IMR-90 (cell line): ENCODE data around the gene DPF1. TPM values are rescaled to one million over a fixed set of nuclear protein-coding genes. Genes with fewer than 3 reads are reported as not detected.

Source experiments
- ATAC-seq: fragments of 200-7000 bp; cut with Tn5 transposase; 2 replicates; pipeline ENCODE4 v1.9.1; 2020; ENCODE audit warnings: low read depth, mild to moderate bottlenecking, moderate library complexity
- BruUV-seq: library from RNA; stranded (reverse); fragments of 400-500 nt; replicated peaks from 2 replicates; lab custom pipeline; 2021; lab: Mats Ljungman, UMichigan
- CTCF ChIA-PET: fragments of 300-600 bp; formaldehyde crosslinking; extraction: SDS; loops from one replicate; lab custom pipeline; 2021; ENCODE audit warnings: antibody characterized with exemption; lab: Yijun Ruan, JAX
- POLR2A ChIA-PET: fragments of 300-600 bp; sonication (Branson Sonifier 250); formaldehyde crosslinking; loops from one replicate; lab custom pipeline; 2022; ENCODE audit warnings: antibody characterized with exemption; ENCODE audit not compliant: unreplicated experiment; lab: Charles Lee
- DNase-seq: peaks from one replicate; pipeline ENCODE4 v3.0.0; 2013
- H2AFZ ChIP-seq: replicated peaks from 2 replicates; pipeline ENCODE3; 2013; ENCODE audit warnings: low read length, mild to moderate bottlenecking; ENCODE audit not compliant: poor library complexity
- H2AK5ac ChIP-seq: 2 replicates; pipeline ENCODE4 v1.6.1; 2013; ENCODE audit warnings: low read depth, low read length, inconsistent platforms
- H2AK9ac ChIP-seq: replicated peaks from 2 replicates; pipeline ENCODE3; 2013; ENCODE audit warnings: mild to moderate bottlenecking, low read depth, low read length, moderate library complexity; ENCODE audit not compliant: poor library complexity
- H2BK120ac ChIP-seq: 2 replicates; pipeline ENCODE4 v1.6.1; 2013; ENCODE audit warnings: low read depth, low read length, inconsistent platforms
- H2BK15ac ChIP-seq: 3 replicates; pipeline ENCODE4 v1.6.1; 2013; ENCODE audit warnings: low read depth, low read length, inconsistent platforms
- H2BK20ac ChIP-seq: 2 replicates; pipeline ENCODE4 v1.6.1; 2013; ENCODE audit warnings: low read depth, mild to moderate bottlenecking, inconsistent platforms, low read length, moderate library complexity
- H2BK5ac ChIP-seq: 2 replicates; pipeline ENCODE4 v1.6.1; 2013; ENCODE audit warnings: mild to moderate bottlenecking, low read depth, low read length, inconsistent platforms; ENCODE audit not compliant: poor library complexity, severe bottlenecking
- H3K14ac ChIP-seq: replicated peaks from 2 replicates; pipeline ENCODE4 v1.6.1; 2013; ENCODE audit warnings: low read depth, low read length, inconsistent platforms
- H3K18ac ChIP-seq: 2 replicates; pipeline ENCODE4 v1.6.1; 2013; ENCODE audit warnings: low read depth, low read length, control low read depth
- H3K23ac ChIP-seq: 2 replicates; pipeline ENCODE4 v1.6.1; 2013; ENCODE audit warnings: low read depth, low read length, inconsistent platforms
- H3K27ac ChIP-seq: 2 replicates; pipeline ENCODE4 v1.5.1; 2013; ENCODE audit warnings: mild to moderate bottlenecking, control low read depth, low read length; ENCODE audit not compliant: insufficient read depth
- H3K27me3 ChIP-seq: 2 replicates; pipeline ENCODE4 v1.6.1; 2013; ENCODE audit warnings: low read length; ENCODE audit not compliant: control insufficient read depth, insufficient read depth
- H3K36me3 ChIP-seq: 2 replicates; pipeline ENCODE4 v1.6.1; 2013; ENCODE audit warnings: low read length, mixed read lengths; ENCODE audit not compliant: control insufficient read depth, insufficient read depth
- H3K4ac ChIP-seq: 2 replicates; pipeline ENCODE4 v1.6.1; 2013; ENCODE audit warnings: low read depth, low read length, inconsistent platforms
- H3K4me1 ChIP-seq: 2 replicates; pipeline ENCODE4 v1.6.1; 2013; ENCODE audit warnings: low read length, mixed read lengths; ENCODE audit not compliant: control insufficient read depth, insufficient read depth
- H3K4me2 ChIP-seq: 2 replicates; pipeline ENCODE4 v1.6.1; 2013; ENCODE audit warnings: low read depth, mild to moderate bottlenecking, control low read depth, low read length, moderate library complexity
- H3K4me3 ChIP-seq: 2 replicates; pipeline ENCODE4 v1.5.1; 2013; ENCODE audit warnings: low read depth, mild to moderate bottlenecking, control low read depth, low read length, moderate library complexity; ENCODE audit not compliant: insufficient read depth
- H3K56ac ChIP-seq: 2 replicates; pipeline ENCODE4 v1.6.1; 2013; ENCODE audit warnings: low read length, inconsistent platforms; ENCODE audit not compliant: insufficient read depth; ENCODE audit errors: extremely low read depth
- H3K79me1 ChIP-seq, 2 experiments: 2 replicates each; pipeline ENCODE4 v1.6.1; 2013; ENCODE audit warnings: low read length in 2 of 2, inconsistent platforms in 1 of 2, low read depth in 1 of 2
- H3K9ac ChIP-seq: 2 replicates; pipeline ENCODE4 v1.6.1; 2013; ENCODE audit warnings: low read depth, low read length, control low read depth
- H3K9me1 ChIP-seq: 2 replicates; pipeline ENCODE4 v1.6.1; 2013; ENCODE audit warnings: low read length, inconsistent platforms; ENCODE audit not compliant: insufficient read depth
- H3K9me3 ChIP-seq: 2 replicates; pipeline ENCODE4 v1.6.1; 2013; ENCODE audit warnings: low read length; ENCODE audit not compliant: control insufficient read depth, insufficient read depth
- H4K20me1 ChIP-seq: 2 replicates; pipeline ENCODE4 v1.6.1; 2013; ENCODE audit warnings: low read length, inconsistent platforms; ENCODE audit not compliant: insufficient read depth
- H4K5ac ChIP-seq: 2 replicates; pipeline ENCODE4 v1.6.1; 2013; ENCODE audit warnings: mild to moderate bottlenecking, low read depth, low read length, control low read depth
- H4K8ac ChIP-seq, 2 experiments: 2 replicates each; pipeline ENCODE4 v1.6.1; 2013; ENCODE audit warnings: low read depth in 2 of 2, low read length in 2 of 2, control low read depth in 1 of 2, inconsistent platforms in 1 of 2
- H4K91ac ChIP-seq: 2 replicates; pipeline ENCODE4 v1.6.1; 2013; ENCODE audit warnings: low read depth, low read length, inconsistent platforms; ENCODE audit not compliant: insufficient read depth
- CEBPB ChIP-seq: IDR thresholded peaks from 2 replicates; pipeline ENCODE4 v1.6.1; 2012; ENCODE audit warnings: low read depth, low read length, improper control_type of control experiment
- CHD1 ChIP-seq: IDR thresholded peaks from 2 replicates; pipeline ENCODE4 v1.6.1; 2012; ENCODE audit warnings: low read depth, low read length, improper control_type of control experiment
- CTCF ChIP-seq: conservative IDR thresholded peaks from 2 replicates; pipeline ENCODE4 v1.5.1; 2012; ENCODE audit warnings: mild to moderate bottlenecking, low read depth, low read length, improper control_type of control experiment
- MAFK ChIP-seq: IDR thresholded peaks from 2 replicates; pipeline ENCODE4 v1.6.1; 2012; ENCODE audit warnings: low read depth, low read length, improper control_type of control experiment
- MXI1 ChIP-seq: IDR thresholded peaks from 2 replicates; pipeline ENCODE4 v1.6.1; 2012; ENCODE audit warnings: low read depth, mild to moderate bottlenecking, low read length, moderate library complexity, borderline replicate concordance
- NFE2L2 ChIP-seq: fragments of 150-350 bp; IDR thresholded peaks from 2 replicates; pipeline ENCODE4 v1.6.1; 2016; ENCODE audit warnings: low read depth, mild to moderate bottlenecking, low read length
- POLR2A ChIP-seq: IDR thresholded peaks from 2 replicates; pipeline ENCODE4 v1.6.1; 2012; ENCODE audit warnings: mild to moderate bottlenecking, low read depth, low read length
- RAD21 ChIP-seq: IDR thresholded peaks from 2 replicates; pipeline ENCODE4 v1.6.1; 2012; ENCODE audit warnings: low read length, improper control_type of control experiment
- USF2 ChIP-seq: fragments of 150-350 bp; IDR thresholded peaks from 2 replicates; pipeline ENCODE4 v1.6.1; 2017; ENCODE audit warnings: mild to moderate bottlenecking, antibody characterized with exemption, low read length, low read depth
- WGBS, 2 experiments: methylation state at CpG; one replicate each; pipeline versions ENCODE4 v1.1.5 to v1.1.7; 2013; ENCODE audit warnings: missing lambda C conversion rate in 2 of 2; ENCODE audit not compliant: insufficient read length in 1 of 2; ENCODE audit errors: extremely low coverage in 2 of 2; 5-methylcytosine and 5-hydroxymethylcytosine counted together
- dilution Hi-C: fragments of 300-500 bp; cut with HindIII; formaldehyde crosslinking; loops from one replicate; pipeline ENCODE4 v1.14.3; 2018; ENCODE audit warnings: low sequenced_read_pairs; ENCODE audit not compliant: unreplicated experiment
- in situ Hi-C: fragments of 300-500 bp; cut with MboI; formaldehyde crosslinking; loops from 3 replicates; pipeline ENCODE4 v1.14.3; 2019; ENCODE audit warnings: low sequenced_read_pairs, inconsistent platforms, mixed read lengths
- intact Hi-C: fragments of 100-400 bp; cut with micrococcal nuclease; formaldehyde crosslinking; loops from 2 replicates; pipeline ENCODE4 v1.10.0; 2022
- polyA plus RNA-seq, 3 experiments: library from polyadenylated mRNA; depleted of rRNA; stranded (reverse); fragments of >200 nt; gene quantifications; 2 replicates each; pipeline ENCODE4 v1.2.3, GENCODE V29; 2012; ENCODE audit warnings: low replicate concordance in 1 of 3
- total RNA-seq: library from RNA; depleted of rRNA; stranded (reverse); fragments of >200 nt; gene quantifications from 2 replicates; pipeline ENCODE4 v1.2.3, GENCODE V29; 2012

DPF1 gene
- total and polyA plus RNA-seq, 2 of the 4 experiments (the other 2 are of a cell fraction), result 3.2 to 5.5 TPM

- intact Hi-C loops, result loop anchor here (5.0 to 10.0 kb wide), 3 partner anchors 155 to 403 kb away; partner anchors contain the start of genes GGN and SPRED3
- Histone ChIP-seq H2BK15ac (no peak overlapping the region), H3K27me3 (peaks cover 5% of the 10 kb centered on the region; the same call in 1 of the 2 replicates), H3K4me3 (no peak overlapping the region), H4K91ac (no peak overlapping the region), H2BK5ac (no peak overlapping the region), H2AK9ac (no peak overlapping the region), H3K36me3 (no peaks in the 10 kb centered on the region), H3K9me1 (no peaks in the 10 kb centered on the region), H3K4me1 (no peaks in the 10 kb centered on the region), H3K79me1 (no peaks in the 10 kb centered on the region), H2AK5ac (no peak overlapping the region), H3K56ac (no peak overlapping the region), H2BK20ac (no peak overlapping the region), H3K23ac (no peak overlapping the region), H3K18ac (no peak overlapping the region), H3K9ac (no peak overlapping the region), H3K9me3 (no peaks in the 10 kb centered on the region), H3K27ac (no peak overlapping the region), H3K14ac (no peak overlapping the region), H4K8ac (no peak overlapping the region), H3K4ac (no peak overlapping the region), H4K20me1 (no peaks in the 10 kb centered on the region), H4K5ac (no peak overlapping the region), H2BK120ac (no peak overlapping the region), H2AFZ (no peak overlapping the region), H3K4me2 (no peak overlapping the region)
- 82 to 100% methylated on average over 2 to 3 of the region's 7 CpGs for WGBS, 2 experiments
- ChIA-PET CTCF (no interaction called here), POLR2A (no interaction called here)
- in situ Hi-C loops, result loop anchor here (5.0 to 25.0 kb wide), 3 partner anchors 100 to 405 kb away; partner anchors contain the start of gene ACTN4
- no peak for ATAC-seq
- dilution Hi-C loops, result no loop called here
- TF ChIP-seq CHD1 (no peak), MXI1 (no peak), CEBPB (no peak), MAFK (no peak), POLR2A (no peak), USF2 (no peak), NFE2L2 (no peak), RAD21 (no peak), CTCF (no peak)
- BruUV-seq, result no TSS peak
- no peak for DNase-seq
Observed at GRCh38 chr19:38231918-38232317, 7.9 kb upstream of the DPF1 start.
